ENCODE results near the gene ARSK.
A peak's percentile ranks its signal among the peaks of the same experiment; 100 is the strongest.
"Not testable (repeated sequence)": the region's sequence is repeated elsewhere in the genome, so short reads cannot be mapped to it uniquely, and the experiment has no call there.

Gene ARSK

GRCh38 chr5:95623706-95624105 is 68.8 kb downstream of the ARSK start:
- DNase-seq, result no peak

DNA sequence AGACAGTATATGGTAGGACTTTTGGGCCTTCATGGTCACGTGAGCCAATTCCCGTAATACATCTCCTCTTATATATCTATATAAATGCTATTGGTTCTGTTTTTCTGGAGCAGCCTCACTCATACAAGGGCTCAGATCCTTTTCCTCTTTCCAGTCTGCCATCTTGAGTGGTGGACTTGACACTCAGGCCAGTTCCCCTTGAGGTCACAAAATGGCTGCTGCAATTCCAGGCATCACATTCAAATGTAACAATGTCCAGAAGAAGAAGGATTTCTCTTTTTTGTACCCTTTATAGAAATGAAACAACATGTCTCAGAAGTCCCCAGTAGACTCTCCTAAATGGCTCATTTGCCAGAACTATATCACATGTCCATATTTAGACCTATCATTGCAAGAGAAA is 69.5 kb downstream of the ARSK start:
- DNase-seq, result no peak

- no peak for DNase-seq
Measured at GRCh38 chr5:95626701-95627100, 71.8 kb downstream of the ARSK start.

DNA sequence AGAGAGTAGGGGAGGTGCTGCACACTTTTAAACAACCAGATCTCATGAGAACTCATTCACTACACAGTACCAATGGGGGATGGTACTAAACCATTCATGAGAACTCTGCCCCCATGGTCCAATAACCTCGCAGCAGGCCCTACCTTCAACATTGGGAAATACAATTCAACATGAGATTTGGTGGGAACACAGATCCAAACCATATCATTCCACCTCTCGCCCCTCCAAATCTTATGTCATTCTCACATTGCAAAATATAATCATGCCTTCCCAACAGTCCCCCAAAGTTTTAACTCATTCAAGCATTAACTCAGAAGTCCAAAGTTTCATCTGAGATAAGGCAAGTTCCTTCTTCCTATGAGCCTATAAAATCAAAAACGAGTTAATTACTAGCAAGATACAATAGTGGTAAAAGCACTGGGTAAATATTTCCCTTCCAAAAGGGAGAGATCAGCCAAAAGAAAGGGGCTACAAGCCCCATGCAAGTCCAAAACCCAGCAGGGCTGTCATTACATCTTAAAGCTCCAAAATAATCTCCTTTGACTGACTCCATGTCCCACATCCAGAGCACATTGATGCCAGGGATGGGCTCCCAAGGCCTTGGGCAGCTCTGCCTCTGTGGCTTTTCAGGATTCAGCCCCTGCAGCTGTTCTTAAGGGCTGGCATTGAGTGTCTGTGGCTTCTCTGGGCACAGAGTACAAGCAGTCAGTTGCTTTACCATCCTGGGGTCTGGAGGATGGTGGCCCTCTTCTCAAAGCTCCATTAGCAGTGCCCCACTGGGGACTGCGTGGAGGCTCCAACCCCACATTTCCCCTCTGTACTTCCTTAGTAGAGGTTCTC is 73.3 kb downstream of the ARSK start:
- DNase-seq, result no peak

GRCh38 chr5:95628933-95629332 is 74.0 kb downstream of the ARSK start:
- DNase-seq, result no peak

- DNase-seq, result no peak
Measured at GRCh38 chr5:95630394-95630917, 75.6 kb downstream of the ARSK start.

GRCh38 chr5:95631255-95631958 is 76.5 kb downstream of the ARSK start:
- no peak for DNase-seq

DNA sequence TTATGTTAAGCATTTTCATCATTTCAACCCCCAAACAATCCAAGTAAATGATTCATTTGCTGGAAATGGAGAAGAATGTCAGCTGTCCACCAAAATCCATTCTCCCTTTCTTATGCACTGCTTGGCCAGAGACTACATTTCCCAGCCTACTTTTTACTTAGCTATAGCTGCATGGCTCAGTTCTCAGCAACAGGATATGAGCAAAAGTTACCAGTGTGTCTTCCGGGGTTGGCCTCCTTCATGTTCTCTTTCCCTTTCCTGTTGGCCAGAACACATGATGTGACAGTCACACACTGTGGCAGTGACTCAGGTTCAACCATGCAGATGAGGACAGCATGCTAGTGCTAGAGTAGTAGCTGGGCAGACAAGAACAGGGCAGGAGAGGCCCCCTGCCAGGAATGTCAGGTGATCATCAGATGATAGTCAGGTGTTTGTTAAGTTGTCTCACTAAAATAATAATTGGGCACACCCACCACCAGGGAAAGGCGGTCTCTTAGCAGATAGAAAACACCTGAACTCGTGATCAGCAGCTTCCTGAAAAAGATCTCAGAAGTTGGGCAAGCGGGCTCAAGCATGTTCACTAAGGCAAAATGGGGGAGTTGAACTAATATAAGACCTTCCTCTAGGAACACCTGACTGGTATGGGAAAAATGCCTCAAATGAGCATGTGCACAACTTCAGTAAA is 77.2 kb downstream of the ARSK start:
- peak; percentile 80 for DNase-seq

DNA sequence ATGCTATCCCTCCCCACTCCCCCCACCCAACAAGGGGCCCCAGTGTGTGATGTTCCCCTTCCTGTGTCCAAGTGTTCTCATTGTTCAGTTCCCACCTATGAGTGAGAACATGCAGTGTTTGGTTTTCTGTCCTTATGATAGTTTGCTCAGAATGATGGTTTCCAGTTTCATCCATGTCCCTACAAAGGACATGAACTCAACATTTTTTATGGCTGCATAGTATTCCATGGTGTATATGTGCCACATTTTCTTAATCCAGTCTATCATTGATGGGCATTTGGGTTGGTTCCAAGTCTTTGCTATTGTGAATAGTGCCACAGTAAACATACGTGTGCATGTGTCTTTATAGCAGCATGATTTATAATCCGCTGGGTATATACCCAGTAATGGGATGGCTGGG is 78.0 kb downstream of the ARSK start:
- DNase-seq, result not testable (repeated sequence)

GRCh38 chr5:95633671-95634070 is 78.8 kb downstream of the ARSK start:
- DNase-seq, result no peak

DNA sequence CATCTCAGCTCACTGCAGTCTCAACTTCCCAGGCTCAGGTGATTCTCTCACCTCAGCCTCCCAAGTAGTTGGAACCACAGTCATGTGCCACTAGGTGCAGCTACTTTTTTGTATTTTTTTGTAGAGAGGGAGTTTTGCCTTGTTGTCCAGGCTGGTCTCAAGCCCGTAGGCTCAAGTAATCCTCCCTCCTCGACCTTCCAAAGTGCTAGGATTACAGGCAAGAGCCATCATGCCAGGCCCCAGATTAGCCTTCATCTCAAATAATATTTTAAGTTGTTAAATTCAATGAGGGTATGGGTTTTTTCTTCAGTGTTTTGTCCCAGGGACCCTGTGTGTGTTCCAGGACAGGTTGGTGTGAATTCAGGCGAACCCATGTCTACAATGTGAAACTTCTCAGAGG is 79.2 kb downstream of the ARSK start:
- DNase-seq, result no peak

GRCh38 chr5:95638632-95639031 is 83.7 kb downstream of the ARSK start:
- no peak for DNase-seq

DNA sequence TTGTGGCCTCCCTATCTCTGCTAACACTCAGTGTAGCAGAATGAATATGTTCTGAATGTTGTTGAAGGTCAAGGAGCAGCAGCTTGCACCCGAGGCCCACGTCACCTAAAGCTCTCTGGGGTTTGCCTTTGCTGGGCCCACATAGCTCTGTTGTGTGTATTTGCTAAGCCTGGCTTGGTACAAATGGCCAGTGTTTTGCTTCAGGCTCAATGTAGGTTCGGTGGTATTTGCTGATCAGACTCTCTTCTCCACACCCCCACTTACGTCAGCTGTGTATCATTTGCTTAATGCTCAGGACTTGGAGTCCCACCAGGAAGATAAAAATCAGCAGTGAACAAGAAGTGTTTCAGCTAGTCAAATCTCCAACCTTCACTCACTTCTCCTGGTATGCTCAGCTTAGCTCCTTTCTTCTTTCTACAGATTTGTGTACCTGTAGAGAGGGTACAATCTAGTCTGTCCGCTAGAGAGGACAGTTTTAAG is 86.9 kb downstream of the ARSK start:
- no peak for DNase-seq

DNA sequence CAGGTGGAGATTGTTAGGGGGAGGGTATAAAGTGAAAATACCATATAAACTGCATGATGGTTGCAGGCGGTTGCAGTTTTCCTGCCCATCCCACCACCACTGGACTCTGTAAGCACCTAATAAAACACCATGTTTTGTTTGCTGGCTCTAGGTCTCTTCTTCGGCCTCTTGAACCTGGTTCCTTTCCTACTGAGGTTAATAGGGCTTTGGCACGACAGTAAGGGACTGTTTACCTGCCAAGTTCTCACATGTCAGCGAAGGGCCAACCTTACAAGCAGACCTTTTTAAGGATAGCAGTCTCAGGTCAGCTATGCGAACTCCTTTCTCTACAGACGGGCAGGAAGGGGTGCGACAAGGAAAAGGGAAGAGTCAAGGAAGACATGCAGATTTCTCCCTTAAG is 88.3 kb downstream of the ARSK start:
- DNase-seq, result no peak

- DNase-seq, result peak; percentile 70
Measured at GRCh38 chr5:95644351-95645042, 89.6 kb downstream of the ARSK start.

DNA sequence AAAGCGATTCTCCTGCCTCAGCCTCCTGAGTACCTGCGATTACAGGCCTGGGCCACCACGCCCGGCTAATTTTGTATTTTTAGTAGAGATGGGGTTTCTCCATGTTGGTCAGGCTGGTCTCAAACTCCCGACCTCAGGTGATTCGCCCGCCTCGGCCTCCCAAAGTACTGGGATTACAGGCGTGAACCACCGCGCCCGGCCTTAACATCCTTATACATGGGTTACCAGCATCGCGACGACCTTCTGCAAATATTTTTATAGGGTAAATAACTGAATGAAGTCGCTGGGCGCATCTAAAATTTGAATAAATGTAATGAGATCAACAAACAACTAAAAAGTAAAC is 91.3 kb downstream of the ARSK start:
- DNase-seq, result not testable (repeated sequence)

GRCh38 chr5:95646569-95647431 is 91.9 kb downstream of the ARSK start, which contains the start of gene RFESD:
RFESD (plus strand) TSS chr5:95646777; CDS start chr5:95652272, 5,495 bp downstream.
- DNase-seq, result peak; percentile 94

DNA sequence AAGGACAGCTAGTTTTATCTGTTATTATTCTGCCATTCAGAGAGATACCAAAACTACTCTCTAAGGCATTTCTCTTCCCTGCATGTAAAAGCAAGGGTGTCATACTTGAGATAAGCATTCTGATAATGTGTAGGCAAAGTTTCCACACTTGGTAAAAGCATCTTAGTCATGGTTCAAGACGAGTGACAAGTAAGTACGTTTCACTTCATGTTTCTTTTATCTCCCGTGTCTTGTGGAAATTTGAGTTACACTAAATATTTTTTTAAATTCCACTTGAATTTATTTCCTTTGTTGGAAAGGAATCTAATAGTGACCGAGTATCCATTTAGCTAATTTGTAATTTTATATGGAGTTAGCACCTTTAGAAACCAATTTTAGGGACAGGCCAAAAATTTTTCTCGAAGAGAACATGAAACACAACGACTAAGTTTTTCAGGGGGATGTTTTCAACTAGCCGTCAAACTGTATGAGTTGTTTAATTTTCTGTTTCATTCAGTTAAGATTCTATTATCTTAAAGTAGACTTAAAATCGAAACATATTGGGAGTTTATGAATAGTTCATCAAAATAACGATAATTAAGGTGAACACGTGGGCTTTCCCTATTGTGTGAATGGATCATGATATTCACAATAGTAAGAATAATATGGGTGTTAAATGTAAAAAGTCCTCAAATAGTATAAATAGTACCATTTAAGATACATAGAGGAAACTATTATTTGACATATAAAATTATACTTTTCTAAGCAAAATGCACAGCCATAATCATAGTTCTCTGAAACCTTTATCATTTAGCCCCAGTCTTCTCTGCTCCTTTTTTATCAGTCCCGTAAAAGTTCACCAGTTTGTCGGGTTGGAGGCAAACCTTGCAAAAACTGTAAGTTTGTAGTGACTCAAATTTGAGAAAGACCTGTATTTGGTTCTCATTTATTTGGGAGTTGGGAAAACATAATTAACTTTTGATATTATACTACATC is 93.3 kb downstream of the ARSK start:
- DNase-seq, result no peak

GRCh38 chr5:95649274-95649673 is 94.4 kb downstream of the ARSK start:
- no peak for DNase-seq

- no peak for DNase-seq
Measured at GRCh38 chr5:95649842-95650620, 95.1 kb downstream of the ARSK start.

Data from CD4-positive, alpha-beta T cell treated with Interleukin-12 subunit alpha and Interleukin-12 subunit beta, for 1 hour (primary cell).